SK-N-SH (cell line): ENCODE data around the gene SEMA3G. TPM values are rescaled to one million over a fixed set of nuclear protein-coding genes. Genes with fewer than 3 reads are reported as not detected.

Source experiments
- CTCF ChIA-PET: fragments of 300-600, 350-600 bp; formaldehyde crosslinking; extraction: SDS; loops from one replicate; lab custom pipeline; 2021; lab: Yijun Ruan, JAX
- POLR2A ChIA-PET: fragments of 350-600 bp; sonication (Branson Sonifier 250); formaldehyde crosslinking; extraction: SDS; loops from one replicate; lab custom pipeline; 2020; ENCODE audit warnings: antibody characterized with exemption, inconsistent platforms; lab: Yijun Ruan, JAX
- DNase-seq: peaks from one replicate; pipeline ENCODE4 v3.0.0; 2012
- H2AFZ ChIP-seq: fragments of 200-600 bp; sonication (generic); 2 replicates; pipeline ENCODE4 v1.8.1; 2016; ENCODE audit warnings: antibody characterized with exemption, mild to moderate bottlenecking, low read depth
- H3F3A ChIP-seq: fragments of 200-600 bp; sonication (generic); replicated peaks from 2 replicates; pipeline ENCODE3; 2016; ENCODE audit warnings: antibody characterized with exemption, mild to moderate bottlenecking; ENCODE audit not compliant: insufficient read depth
- H3K27ac ChIP-seq, 2 experiments: fragments of 200-500 bp in 1 of 2; fragments of 200-600 bp in 1 of 2; sonication (Bioruptor generic) in 1 of 2; sonication (generic), shearing (Covaris generic) in 1 of 2; 2 replicates each; pipeline versions ENCODE4 v1.5.1 to v1.6.1; 2014 to 2016; ENCODE audit warnings: low read depth in 2 of 2, inconsistent platforms in 1 of 2, low read length in 1 of 2, mild to moderate bottlenecking in 1 of 2, mixed read lengths in 1 of 2
- H3K27me3 ChIP-seq: fragments of 200-600 bp; sonication (generic), shearing (Covaris generic); 2 replicates; pipeline ENCODE4 v1.6.1; 2016; ENCODE audit warnings: mixed run types; ENCODE audit not compliant: insufficient read depth
- H3K36me3 ChIP-seq, 2 experiments: fragments of 200-500 bp in 1 of 2; fragments of 200-600 bp in 1 of 2; sonication (Bioruptor generic) in 1 of 2; sonication (generic) in 1 of 2; replicated peaks in 1 of 2; 2 replicates each; pipeline versions ENCODE3 to v1.5.1; 2014 to 2016; ENCODE audit warnings: low read length in 1 of 2, mild to moderate bottlenecking in 1 of 2; ENCODE audit not compliant: insufficient read depth in 2 of 2, control insufficient read depth in 1 of 2
- H3K4me1 ChIP-seq, 2 experiments: fragments of 200-500 bp in 1 of 2; fragments of 200-600 bp in 1 of 2; sonication (Bioruptor generic) in 1 of 2; sonication (generic), shearing (Covaris generic) in 1 of 2; 2 replicates each; pipeline versions ENCODE4 v1.5.1 to v1.6.1; 2014 to 2016; ENCODE audit warnings: low read depth in 1 of 2, low read length in 1 of 2, mixed run types in 1 of 2; ENCODE audit not compliant: insufficient read depth in 2 of 2, control insufficient read depth in 1 of 2
- H3K4me2 ChIP-seq: fragments of 200-600 bp; sonication (generic), shearing (Covaris generic); 2 replicates; pipeline ENCODE4 v1.6.1; 2017; ENCODE audit warnings: mixed run types
- H3K4me3 ChIP-seq, 2 experiments: fragments of 200-500 bp in 1 of 2; fragments of 200-600 bp in 1 of 2; sonication (Bioruptor generic) in 1 of 2; sonication (generic), shearing (Covaris generic) in 1 of 2; 2 replicates each; pipeline versions ENCODE4 v1.5.1 to v1.8.1; 2014 to 2016; ENCODE audit warnings: low read depth in 2 of 2, inconsistent platforms in 1 of 2, low read length in 1 of 2, mild to moderate bottlenecking in 1 of 2, mixed read lengths in 1 of 2, moderate library complexity in 1 of 2
- H3K79me2 ChIP-seq: fragments of 200-600 bp; sonication (generic); 2 replicates; pipeline ENCODE4 v1.8.1; 2017; ENCODE audit warnings: mild to moderate bottlenecking; ENCODE audit not compliant: insufficient read depth
- H3K9ac ChIP-seq: fragments of 200-600 bp; sonication (generic); 2 replicates; pipeline ENCODE4 v1.6.1; 2017; ENCODE audit warnings: mixed run types
- H3K9me2 ChIP-seq: fragments of 200-600 bp; sonication (generic); 2 replicates; pipeline ENCODE4 v1.6.1; 2017; ENCODE audit warnings: mixed run types
- H3K9me3 ChIP-seq: fragments of 200-600 bp; sonication (generic); 2 replicates; pipeline ENCODE4 v1.6.1; 2017; ENCODE audit warnings: mixed run types, mild to moderate bottlenecking, moderate library complexity
- H4K20me1 ChIP-seq: fragments of 200-600 bp; sonication (generic); 2 replicates; pipeline ENCODE4 v1.6.1; 2017; ENCODE audit warnings: mild to moderate bottlenecking, mixed run types; ENCODE audit not compliant: insufficient read depth
- EP300 ChIP-seq, 2 experiments: IDR thresholded peaks; 2 replicates each; pipeline versions ENCODE4 v1.4.0 to v1.6.1; 2012; ENCODE audit warnings: borderline replicate concordance in 1 of 2, low read depth in 1 of 2, low read length in 1 of 2
- FOXM1 ChIP-seq: IDR thresholded peaks from 2 replicates; pipeline ENCODE4 v1.4.0; 2012; ENCODE audit warnings: low read depth, mild to moderate bottlenecking
- GABPA ChIP-seq: IDR thresholded peaks from 2 replicates; pipeline ENCODE4 v1.4.0; 2012; ENCODE audit warnings: low read depth, mild to moderate bottlenecking
- GATA2 ChIP-seq: sonication (generic); formaldehyde crosslinking; IDR thresholded peaks from 2 replicates; pipeline ENCODE4 v1.5.0; 2020; ENCODE audit warnings: mild to moderate bottlenecking, missing genetic modification reagents
- NFIC ChIP-seq: IDR thresholded peaks from 2 replicates; pipeline ENCODE4 v1.4.0; 2012; ENCODE audit warnings: borderline replicate concordance
- PBX3 ChIP-seq: IDR thresholded peaks from 2 replicates; pipeline ENCODE4; 2012
- RXRA ChIP-seq: IDR thresholded peaks from 2 replicates; pipeline ENCODE4 v1.4.0; 2012; ENCODE audit warnings: low read depth, mild to moderate bottlenecking, borderline replicate concordance
- SIN3A ChIP-seq: IDR thresholded peaks from 2 replicates; pipeline ENCODE4 v1.6.1; 2012; ENCODE audit warnings: low read depth, mild to moderate bottlenecking, low read length, moderate library complexity, borderline replicate concordance
- WGBS: methylation state at CpG from one replicate; pipeline ENCODE4 v1.1.6; 2017; ENCODE audit warnings: low lambda C conversion rate; 5-methylcytosine and 5-hydroxymethylcytosine counted together
- polyA plus RNA-seq, 3 experiments: library from polyadenylated mRNA; depleted of rRNA; stranded (reverse); fragments of >200 nt; gene quantifications; 2 replicates each; pipeline ENCODE4 v1.2.3, GENCODE V29; 2012
- TF ChIP-seq, protein P1 (sequence below): fragments of 150-350 bp; IDR thresholded peaks from 2 replicates; pipeline ENCODE4 v1.6.1; 2017; ENCODE audit warnings: antibody characterized with exemption, low read length, low read depth, borderline replicate concordance

The SEMA3G gene
- polyA plus RNA-seq, 1 of the 3 experiments (the other 2 are of a cell fraction): 0.13 TPM

DNA sequence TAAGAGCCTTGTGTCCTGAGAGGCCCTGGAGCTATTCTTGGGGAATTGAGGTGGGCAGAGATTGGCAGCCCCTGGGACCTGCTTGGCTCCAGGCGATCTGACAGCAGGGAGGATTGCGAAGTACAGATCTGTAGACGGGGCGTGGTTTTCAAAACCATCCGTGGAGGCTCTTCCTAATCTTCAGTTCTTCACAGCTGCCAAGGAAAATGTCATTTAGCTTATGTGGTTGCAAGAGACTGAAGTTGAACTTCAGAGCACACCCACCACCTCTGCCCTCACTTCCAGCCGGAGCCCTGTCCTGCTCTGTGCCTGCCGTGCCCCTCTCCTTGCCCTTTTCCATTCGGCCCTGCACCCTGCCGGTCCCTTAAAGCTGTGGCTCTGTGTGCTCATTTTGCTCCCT lies 23.4 kb upstream of the SEMA3G start:
- H2AFZ ChIP-seq: no peak overlapping the region
- no peaks in the 10 kb centered on the region for H3K9me3 ChIP-seq
- WGBS: 87% methylated on average over 9 of the region's 9 CpGs
- no peak overlapping the region for H3K4me3 ChIP-seq
- peaks cover 37% of the 10 kb centered on the region; the same call in 1 of the 2 replicates for H4K20me1 ChIP-seq
- H3K36me3 ChIP-seq: peaks cover 27 to 34% of the 10 kb centered on the region in 2 experiments
- POLR2A ChIA-PET: interaction anchor here (1.1 kb wide), 1 partner anchor 20 kb away, joined by 3 read pairs; no protein-coding TSS in a partner anchor
- no peak overlapping the region for H3K9ac ChIP-seq
- H3K4me1 ChIP-seq: peaks cover 3 to 4% of the 10 kb centered on the region in 2 experiments; a peak in 2 of 4 replicates
- TF ChIP-seq RXRA (no peak), PBX3 (no peak)
- TF ChIP-seq, all 33 proteins: peak for 0
- Histone ChIP-seq H3K9me2 (no peaks in the 10 kb centered on the region), H3K27me3 (no peaks in the 10 kb centered on the region), H3K4me2 (no peak overlapping the region), H3K27ac (no peak overlapping the region), H3K79me2 (peaks cover 75% of the 10 kb centered on the region), H3F3A (peaks cover 14% of the 10 kb centered on the region)
- no peak for DNase-seq
- CTCF ChIA-PET: interaction anchor here (0.6 to 8.0 kb wide), 4 partner anchors 10 to 648 kb away, joined by 3 to 53 read pairs (median 4); no protein-coding TSS in a partner anchor

- Histone ChIP-seq H3K4me1 (peaks cover 0 to 4% of the 10 kb centered on the region in 2 experiments; a peak in 2 of 4 replicates), H3K9me2 (no peaks in the 10 kb centered on the region), H3K4me2 (no peak overlapping the region), H3F3A (peaks cover 18% of the 10 kb centered on the region), H3K27ac (no peak overlapping the region), H2AFZ (no peak overlapping the region), H3K79me2 (peaks cover 96% of the 10 kb centered on the region), H3K9ac (no peak overlapping the region), H3K4me3 (no peak overlapping the region), H3K9me3 (no peaks in the 10 kb centered on the region), H4K20me1 (peaks cover 40% of the 10 kb centered on the region; the same call in 1 of the 2 replicates), H3K27me3 (no peaks in the 10 kb centered on the region), H3K36me3 (peaks cover 26 to 52% of the 10 kb centered on the region in 2 experiments)
- POLR2A ChIA-PET: no interaction called here
- TF ChIP-seq SIN3A (no peak), GATA2 (CRISPR knock-in tag) (no peak), EP300 (IDR thresholded peaks at IDR 0.05; ENCODE audit: borderline replicate concordance in 1 of 2, low read depth in 1 of 2, low read length in 1 of 2) (no peak), GABPA (no peak), PBX3 (no peak)
- CTCF ChIA-PET: interaction anchor here (1.4 kb wide), 1 partner anchor 8 kb away, joined by 8 read pairs; no protein-coding TSS in a partner anchor
- no peak for DNase-seq
- 100% methylated on average over 5 of the region's 5 CpGs for WGBS
These were observed 18.5 kb upstream of the SEMA3G start for GRCh38 chr3:52463416-52463815.

GRCh38 chr3:52461874-52462273 lies 17.0 kb upstream of the SEMA3G start:
- POLR2A ChIA-PET: no interaction called here
- CTCF ChIA-PET: interaction anchor here (0.7 to 6.1 kb wide), 5 partner anchors 8 to 34 kb away, joined by 3 to 53 read pairs (median 5); no protein-coding TSS in a partner anchor
- WGBS: 96% methylated on average over 6 of the region's 6 CpGs

More at GRCh38 chr3:52461874-52462273, 17.0 kb upstream of the SEMA3G start:
- H3K4me3 ChIP-seq: no peak overlapping the region
- peaks cover 37 to 61% of the 10 kb centered on the region in 2 experiments for H3K36me3 ChIP-seq
- H2AFZ ChIP-seq: no peak overlapping the region
- H3K9me3 ChIP-seq: no peaks in the 10 kb centered on the region
- peaks cover 22% of the 10 kb centered on the region for H3F3A ChIP-seq
- H4K20me1 ChIP-seq: peaks cover 42% of the 10 kb centered on the region
- no peak for TF ChIP-seq NFIC
- TF ChIP-seq, protein P1, sequence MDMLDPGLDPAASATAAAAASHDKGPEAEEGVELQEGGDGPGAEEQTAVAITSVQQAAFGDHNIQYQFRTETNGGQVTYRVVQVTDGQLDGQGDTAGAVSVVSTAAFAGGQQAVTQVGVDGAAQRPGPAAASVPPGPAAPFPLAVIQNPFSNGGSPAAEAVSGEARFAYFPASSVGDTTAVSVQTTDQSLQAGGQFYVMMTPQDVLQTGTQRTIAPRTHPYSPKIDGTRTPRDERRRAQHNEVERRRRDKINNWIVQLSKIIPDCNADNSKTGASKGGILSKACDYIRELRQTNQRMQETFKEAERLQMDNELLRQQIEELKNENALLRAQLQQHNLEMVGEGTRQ: no peak
- no peak for TF ChIP-seq FOXM1
- peaks cover 9 to 10% of the 10 kb centered on the region in 2 experiments for H3K4me1 ChIP-seq
- H3K9me2 ChIP-seq: no peaks in the 10 kb centered on the region
- no peak overlapping the region for H3K4me2 ChIP-seq
- H3K27ac ChIP-seq: no peak overlapping the region
- H3K9ac ChIP-seq: no peak overlapping the region
- DNase-seq: no peak
- no peaks in the 10 kb centered on the region for H3K27me3 ChIP-seq
- H3K79me2 ChIP-seq: peaks cover 96% of the 10 kb centered on the region
